HEK293 (cell line): Measurements from ENCODE around the gene SLC6A4.

ENCODE experiments used
- GLI2 ChIP-seq: fragments of 450-650 bp; formaldehyde crosslinking; IDR thresholded peaks from 2 replicates; pipeline ENCODE4; 2017; ENCODE audit warnings: missing biosample characterization, missing genetic modification characterization, low read depth, borderline replicate concordance
- HOXA7 ChIP-seq: sonication (generic); formaldehyde crosslinking; IDR thresholded peaks from 2 replicates; pipeline ENCODE4 v1.8.1; 2022; ENCODE audit warnings: missing genetic modification reagents, borderline replicate concordance
- ZNF501 ChIP-seq: fragments of 450-650 bp; formaldehyde crosslinking; IDR thresholded peaks from 2 replicates; pipeline ENCODE4 v1.5.1; 2016; ENCODE audit warnings: missing biosample characterization, missing genetic modification characterization
- ZNF830 ChIP-seq: fragments of 450-650 bp; IDR thresholded peaks from 2 replicates; pipeline ENCODE4 v1.5.0; 2018; ENCODE audit warnings: missing biosample characterization, missing genetic modification characterization, low read depth, mild to moderate bottlenecking, moderate library complexity

DNA sequence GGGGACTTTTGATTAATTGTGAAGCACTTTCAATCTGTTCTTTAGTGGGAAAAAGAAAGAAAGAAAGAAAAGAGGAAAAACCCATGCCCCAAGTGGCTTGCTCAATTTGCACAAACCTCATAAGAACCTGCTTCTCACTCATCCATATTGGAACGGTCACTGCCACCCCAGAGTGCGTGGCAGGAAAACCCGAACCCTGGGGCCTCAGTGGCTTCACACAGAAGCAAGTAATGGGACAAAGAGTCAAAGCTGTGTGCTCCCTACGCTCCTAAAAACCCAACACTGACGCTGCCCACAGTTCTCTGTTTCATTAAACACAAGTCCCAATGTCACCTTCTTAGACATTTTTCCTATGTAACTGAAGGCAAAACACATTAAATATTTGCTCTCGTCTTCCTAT lies 1.2 kb downstream of the SLC6A4 start:
- no peak for TF ChIP-seq HOXA7 (CRISPR knock-in tag)
- TF ChIP-seq ZNF830 (tag by site-specific recombination), result no peak
- TF ChIP-seq GLI2 (tag by site-specific recombination), result no peak
- no peak for TF ChIP-seq ZNF501 (tag by site-specific recombination)
